Breast epithelium (tissue), 3 donors: ENCODE measurements around the gene ANKMY2.

Source experiments
- CTCF ChIP-seq, 3 donors: fragments of 450-650 bp; IDR thresholded peaks; one replicate each; pipeline ENCODE4 v1.5.1; 2016 to 2017; ENCODE audit warnings: antibody characterized with exemption in 3 of 3, mild to moderate bottlenecking in 3 of 3, moderate library complexity in 3 of 3
- POLR2A ChIP-seq: fragments of 450-650 bp; IDR thresholded peaks from one replicate; pipeline ENCODE4 v1.6.1; 2016; ENCODE audit warnings: antibody characterized with exemption, mild to moderate bottlenecking, moderate library complexity
- POLR2AphosphoS5 ChIP-seq, 3 donors: sonication (generic); formaldehyde crosslinking; IDR thresholded peaks; one replicate each; pipeline ENCODE4 v1.6.1; 2017; ENCODE audit warnings: antibody characterized with exemption in 3 of 3

- TF ChIP-seq CTCF (IDR thresholded peaks at IDR 0.05) (no peak), POLR2A (no peak), POLR2AphosphoS5 (IDR thresholded peaks at IDR 0.05) (no peak)
These were observed 45.7 kb upstream of the ANKMY2 start for GRCh38 chr7:16691241-16691640.
